ENCODE data around the gene ST3GAL4.
"Not testable (repeated sequence)": the region's sequence is repeated elsewhere in the genome, so short reads cannot be mapped to it uniquely, and the experiment has no call there.

ST3GAL4 gene

GRCh38 chr11:126346946-126347345, 8.5 kb upstream of the ST3GAL4 start:
- DNase-seq: not testable (repeated sequence)

- DNase-seq: no peak
These were observed 7.5 kb upstream of the ST3GAL4 start for GRCh38 chr11:126347751-126348668.

GRCh38 chr11:126348806-126349582, 6.5 kb upstream of the ST3GAL4 start:
- no peak for DNase-seq

GRCh38 chr11:126350836-126351235, 4.7 kb upstream of the ST3GAL4 start:
- no peak for DNase-seq

- no peak for DNase-seq
These were observed 3.3 kb upstream of the ST3GAL4 start for GRCh38 chr11:126352163-126352562.

- peak in 3 of 4 experiments; percentile 30 to 47 (median 36) for DNase-seq
These were observed 2.3 kb upstream of the ST3GAL4 start for GRCh38 chr11:126352934-126353801.

GRCh38 chr11:126354631-126355323, 709 bp upstream of the ST3GAL4 start:
- no peak for DNase-seq

- peak; percentile 86 to 94 (median 90) for DNase-seq
These were observed 726 bp downstream of the ST3GAL4 start for GRCh38 chr11:126355926-126356897.

GRCh38 chr11:126357055-126357962, 1.8 kb downstream of the ST3GAL4 start:
- DNase-seq: no peak

- peak in 2 of 4 experiments; percentile 28 to 36 for DNase-seq
These were observed 2.7 kb downstream of the ST3GAL4 start for GRCh38 chr11:126357969-126358762.

- no peak for DNase-seq
These were observed 3.3 kb downstream of the ST3GAL4 start for GRCh38 chr11:126358763-126359160.

- DNase-seq: no peak
These were observed 4.1 kb downstream of the ST3GAL4 start for GRCh38 chr11:126359431-126360048.

GRCh38 chr11:126360049-126360446, 4.6 kb downstream of the ST3GAL4 start:
- no peak for DNase-seq

GRCh38 chr11:126361400-126361799, 5.9 kb downstream of the ST3GAL4 start:
- no peak for DNase-seq

- no peak for DNase-seq
These were observed 7.6 kb downstream of the ST3GAL4 start for GRCh38 chr11:126362879-126363655.

- no peak for DNase-seq
These were observed 8.3 kb downstream of the ST3GAL4 start for GRCh38 chr11:126363706-126364248.

- DNase-seq: not testable (repeated sequence)
These were observed 9.2 kb downstream of the ST3GAL4 start for GRCh38 chr11:126364735-126365134.

Measured in suppressor macrophage (primary cell).